Loucy (cell line): Measurements from ENCODE around the gene USP16.

Experiments
- EZH2phosphoT487 ChIP-seq: fragments of 200-600 bp; IDR thresholded peaks from 2 replicates; pipeline ENCODE4 v1.6.1; 2018; ENCODE audit warnings: antibody characterized with exemption, mild to moderate bottlenecking, moderate library complexity, borderline replicate concordance
- TF ChIP-seq, protein P1 (sequence below): fragments of 200-600 bp; sonication (generic); conservative IDR thresholded peaks from 2 replicates; pipeline ENCODE4 v1.5.1; 2014; ENCODE audit warnings: mild to moderate bottlenecking, antibody characterized with exemption, low read length

DNA sequence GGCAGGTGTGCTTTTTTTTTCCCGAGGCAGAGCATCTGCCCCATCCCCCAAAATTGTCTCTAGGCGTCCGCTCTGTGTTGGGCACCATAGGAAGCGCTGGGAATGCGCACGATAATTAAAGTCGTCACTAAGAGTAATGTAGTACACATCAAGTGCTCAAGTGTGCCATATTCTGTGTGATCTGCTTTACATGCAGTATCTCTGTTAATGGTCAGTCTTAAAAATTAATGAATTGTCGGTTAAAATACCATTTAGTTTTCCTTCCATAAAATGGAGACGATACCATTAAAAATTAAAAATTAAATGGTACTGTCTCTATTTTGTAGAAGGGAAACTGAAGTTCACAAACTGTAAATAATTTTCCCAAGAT lies 49.5 kb downstream of the USP16 start:
- TF ChIP-seq, protein P1, sequence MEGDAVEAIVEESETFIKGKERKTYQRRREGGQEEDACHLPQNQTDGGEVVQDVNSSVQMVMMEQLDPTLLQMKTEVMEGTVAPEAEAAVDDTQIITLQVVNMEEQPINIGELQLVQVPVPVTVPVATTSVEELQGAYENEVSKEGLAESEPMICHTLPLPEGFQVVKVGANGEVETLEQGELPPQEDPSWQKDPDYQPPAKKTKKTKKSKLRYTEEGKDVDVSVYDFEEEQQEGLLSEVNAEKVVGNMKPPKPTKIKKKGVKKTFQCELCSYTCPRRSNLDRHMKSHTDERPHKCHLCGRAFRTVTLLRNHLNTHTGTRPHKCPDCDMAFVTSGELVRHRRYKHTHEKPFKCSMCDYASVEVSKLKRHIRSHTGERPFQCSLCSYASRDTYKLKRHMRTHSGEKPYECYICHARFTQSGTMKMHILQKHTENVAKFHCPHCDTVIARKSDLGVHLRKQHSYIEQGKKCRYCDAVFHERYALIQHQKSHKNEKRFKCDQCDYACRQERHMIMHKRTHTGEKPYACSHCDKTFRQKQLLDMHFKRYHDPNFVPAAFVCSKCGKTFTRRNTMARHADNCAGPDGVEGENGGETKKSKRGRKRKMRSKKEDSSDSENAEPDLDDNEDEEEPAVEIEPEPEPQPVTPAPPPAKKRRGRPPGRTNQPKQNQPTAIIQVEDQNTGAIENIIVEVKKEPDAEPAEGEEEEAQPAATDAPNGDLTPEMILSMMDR: no peak
- TF ChIP-seq EZH2phosphoT487: no peak
